GM12892 (cell line): Measurements from ENCODE around the gene CYBA.

Source experiments
- POLR2A ChIP-seq: IDR thresholded peaks from 2 replicates; pipeline ENCODE4 v1.6.1; 2011; ENCODE audit warnings: low read depth, low read length, control low read depth
- POLR2AphosphoS5 ChIP-seq: IDR thresholded peaks from 2 replicates; pipeline ENCODE4 v1.6.1; 2011; ENCODE audit warnings: low read depth, low read length, control low read depth
- TAF1 ChIP-seq: IDR thresholded peaks from 2 replicates; pipeline ENCODE4 v1.6.1; 2011; ENCODE audit warnings: low read depth, mild to moderate bottlenecking, control low read depth, low read length, borderline replicate concordance

DNA sequence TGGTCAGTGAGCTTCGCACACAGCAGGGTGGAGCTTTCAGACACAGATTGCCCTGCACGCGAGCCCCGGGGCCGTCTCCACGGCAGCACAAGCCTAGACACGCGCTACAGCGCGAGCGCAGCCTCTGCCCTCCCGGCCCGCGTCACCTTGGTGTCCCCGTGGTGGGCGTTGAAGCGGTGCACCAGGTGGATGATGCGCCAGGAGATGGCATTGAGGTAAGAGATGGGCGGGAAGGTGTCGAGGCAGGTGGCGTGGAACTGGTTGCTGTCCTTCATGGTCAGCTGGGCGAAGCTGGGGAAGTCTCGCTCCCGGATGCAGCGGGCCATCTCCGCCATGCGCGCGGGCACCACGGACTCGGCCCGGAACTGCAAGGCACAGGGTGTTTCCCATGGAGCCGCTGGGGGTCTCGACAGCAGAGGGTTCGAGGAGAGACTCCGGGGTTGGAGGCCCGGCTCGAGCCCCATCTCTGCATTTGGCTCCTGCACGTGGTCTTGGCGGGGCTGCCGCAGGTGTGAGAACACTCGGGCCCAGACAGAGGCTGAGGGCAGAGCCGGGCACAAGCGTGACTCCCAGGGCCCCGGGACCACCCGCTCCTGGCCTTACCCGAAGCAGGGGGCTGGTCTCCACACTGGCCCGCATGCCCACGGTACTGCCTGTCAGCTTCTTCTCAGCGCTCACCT is 4.3 kb upstream of the CYBA start:
- TF ChIP-seq POLR2A: no peak
- no peak for TF ChIP-seq POLR2AphosphoS5
- TF ChIP-seq TAF1: no peak
